Astrocyte of the hippocampus (primary cell): ENCODE data around the gene NAPSA.

Source experiments
- DNase-seq: peaks from one replicate; pipeline ENCODE4 v3.0.0; 2011; ENCODE audit warnings: low read depth, low spot score

Gene NAPSA

GRCh38 chr19:50317115-50317514 lies 48.3 kb downstream of the NAPSA start:
- no peak for DNase-seq

- DNase-seq, result peak; percentile 22
Observed at GRCh38 chr19:50315773-50316448, 49.5 kb downstream of the NAPSA start.

DNA sequence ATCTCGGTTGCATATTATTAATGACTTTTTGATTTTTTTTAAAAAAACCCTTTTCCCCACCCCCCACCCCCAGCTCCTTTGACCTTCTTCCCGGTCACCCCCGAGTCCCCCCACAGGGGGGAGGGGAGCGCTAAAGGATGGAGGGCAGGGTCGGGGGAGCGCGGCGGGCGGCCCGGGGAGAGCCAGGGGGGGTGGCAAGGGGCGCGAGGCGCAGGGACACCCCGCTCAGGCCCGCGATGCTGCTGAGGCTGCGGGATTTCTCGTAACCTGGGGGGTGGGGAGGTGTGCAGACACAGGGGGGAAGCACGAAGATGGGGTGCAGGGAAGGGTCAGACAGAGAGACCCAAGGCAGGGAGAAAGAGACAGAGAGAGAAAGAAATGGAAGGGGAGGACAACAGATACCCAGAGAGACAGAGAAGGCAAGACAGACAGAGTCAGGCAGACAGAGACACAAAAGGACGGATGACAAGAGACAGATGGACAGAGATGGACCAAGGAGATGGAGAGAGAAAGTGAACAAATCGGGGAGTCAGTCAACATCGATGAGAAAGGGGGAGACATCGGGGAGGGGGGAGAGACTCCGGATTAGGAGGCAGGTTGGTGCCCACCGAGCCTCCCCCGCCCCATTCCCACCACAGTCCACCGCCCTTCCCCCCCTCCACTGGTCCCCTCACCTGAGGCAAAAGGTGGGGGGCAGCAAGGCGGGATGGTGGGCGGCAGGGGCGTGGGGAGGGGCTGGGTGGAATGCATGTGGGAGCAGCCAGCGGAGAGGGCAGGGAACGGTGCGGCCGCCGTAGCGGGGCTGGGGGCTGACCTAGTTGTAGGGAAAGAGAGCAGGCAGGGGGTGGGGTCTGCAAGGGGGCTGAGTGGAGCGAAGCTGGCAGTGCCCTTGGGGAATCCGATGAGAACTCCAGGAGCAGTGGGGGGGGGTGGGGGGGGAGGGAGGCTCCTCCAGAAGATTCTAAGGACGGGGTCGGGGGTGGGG lies 50.4 kb downstream of the NAPSA start:
- DNase-seq, result no peak

GRCh38 chr19:50313812-50314536 lies 51.5 kb downstream of the NAPSA start:
- DNase-seq, result no peak

DNA sequence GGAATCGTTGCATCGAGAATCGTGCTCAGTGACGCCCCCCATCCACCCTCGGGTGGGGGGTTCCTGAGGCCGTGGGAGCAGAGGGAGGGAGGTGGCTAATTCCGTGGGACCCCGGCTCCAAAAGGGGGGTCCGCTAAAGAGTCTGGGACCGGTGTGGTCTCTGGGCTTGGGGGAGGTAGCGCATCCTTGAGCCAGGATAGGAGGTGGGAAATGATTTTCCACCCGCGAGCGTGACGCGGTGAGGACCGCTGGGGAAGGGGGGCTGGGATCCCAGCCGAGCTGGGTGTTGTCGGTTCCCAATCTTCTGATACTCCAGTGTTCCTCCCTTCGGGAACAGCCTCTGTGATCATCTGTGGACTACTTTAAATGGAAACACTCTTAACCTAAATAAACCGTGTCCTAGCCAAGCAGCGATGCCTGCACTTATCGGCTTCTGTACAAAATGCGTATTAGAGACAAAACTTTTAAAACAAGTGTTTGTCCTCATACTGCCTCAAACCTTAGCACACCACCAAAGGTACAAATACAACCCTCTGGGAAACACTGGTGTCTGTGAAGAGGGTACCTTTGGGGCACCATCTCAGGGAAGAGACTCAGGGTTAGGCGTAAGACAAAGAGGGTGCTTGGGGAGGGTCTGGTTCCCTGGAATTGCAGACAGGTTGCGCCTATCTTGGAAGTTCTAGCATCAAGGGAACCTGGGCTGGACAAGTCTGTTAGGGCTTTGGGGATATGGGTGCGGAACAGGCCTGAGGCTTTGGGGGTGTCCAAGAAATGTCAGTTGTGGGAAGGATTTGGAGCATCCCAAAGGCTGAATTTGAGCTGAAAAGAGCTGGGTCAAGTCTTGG lies 52.2 kb downstream of the NAPSA start:
- DNase-seq, result no peak

GRCh38 chr19:50311723-50312635 lies 53.5 kb downstream of the NAPSA start:
- peak; percentile 43 for DNase-seq

DNA sequence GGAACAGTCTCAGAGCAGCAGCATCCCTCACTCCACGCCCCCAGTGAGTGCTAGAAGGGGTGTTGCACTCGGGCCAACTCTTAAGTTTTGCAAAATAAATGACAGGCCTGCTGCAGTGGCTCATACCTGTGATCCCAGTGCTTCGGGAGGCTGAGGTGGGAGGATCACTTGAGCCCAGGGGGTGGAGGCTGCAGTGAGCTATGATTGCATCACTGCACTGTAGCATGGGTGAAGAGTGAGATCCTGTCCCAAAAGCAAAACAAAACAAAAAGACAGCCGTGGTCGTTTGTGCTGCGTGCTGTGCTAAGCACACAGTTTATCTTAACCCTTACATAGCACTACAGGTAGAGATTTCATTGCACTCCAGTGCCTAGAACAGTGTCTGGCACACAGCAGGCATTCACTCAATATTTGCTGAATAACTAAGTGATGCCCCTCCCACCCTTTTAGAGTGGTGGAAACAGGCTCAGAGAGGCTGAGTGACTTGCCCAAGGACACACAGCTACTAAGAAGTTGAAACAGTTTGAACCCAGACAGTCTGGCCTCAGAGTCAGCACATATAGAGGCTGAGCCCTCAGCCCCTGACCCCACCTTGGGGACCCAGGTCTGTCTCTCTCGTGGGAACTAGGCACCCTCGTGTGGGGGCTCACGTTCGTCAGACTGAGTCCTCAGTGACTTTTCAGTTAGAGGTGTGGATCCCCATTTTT lies 54.5 kb downstream of the NAPSA start:
- no peak for DNase-seq

DNA sequence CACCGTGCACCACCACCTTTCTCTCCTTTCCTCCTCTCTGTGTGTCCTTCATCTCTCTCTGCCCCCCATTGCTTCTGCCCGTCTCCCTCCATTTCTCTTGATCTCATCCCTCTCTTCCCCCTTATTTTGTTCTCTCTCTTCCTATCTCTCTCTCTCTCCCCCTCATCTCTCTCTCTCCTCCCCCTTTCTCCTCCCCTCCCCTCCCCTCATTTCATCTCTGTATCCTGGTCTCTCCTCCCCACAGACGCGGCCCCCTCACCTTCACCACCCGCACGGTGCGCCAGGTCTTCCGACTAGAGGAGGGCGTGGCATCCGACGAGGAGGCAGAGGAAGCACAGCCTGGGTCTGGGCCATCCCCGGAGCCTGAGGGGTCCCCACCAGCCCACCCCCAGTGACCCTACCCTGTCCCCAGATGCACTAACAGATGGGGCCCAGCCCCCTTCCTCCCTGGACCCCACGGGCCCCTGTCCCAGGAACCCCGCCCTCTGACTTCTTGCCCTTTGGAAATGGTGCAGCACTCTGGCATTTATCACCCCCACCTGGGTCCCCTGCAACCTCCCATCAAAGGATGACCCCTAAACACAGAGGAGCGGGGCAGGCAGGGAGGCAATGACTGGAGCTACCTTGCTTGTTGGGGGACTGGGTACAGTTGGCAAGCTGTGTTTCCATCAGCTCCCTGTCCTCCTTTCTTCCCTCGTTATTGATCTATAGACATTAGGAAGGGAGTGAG lies 55.9 kb downstream of the NAPSA start:
- DNase-seq, result no peak

- DNase-seq, result no peak
Observed at GRCh38 chr19:50308991-50309390, 56.4 kb downstream of the NAPSA start.
